SU-DHL-6 (cell line): ENCODE results near the gene ADD2.
"Not testable (repeated sequence)": the region's sequence is repeated elsewhere in the genome, so short reads cannot be mapped to it uniquely, and the experiment has no call there.

Experiments
- H2AFZ ChIP-seq: fragments of 200-600 bp; sonication (generic); 2 replicates; pipeline ENCODE4 v1.6.1; 2014; ENCODE audit warnings: low read depth, mild to moderate bottlenecking, moderate library complexity, mixed read lengths, antibody characterized with exemption, low read length; ENCODE audit not compliant: severe bottlenecking
- H3F3A ChIP-seq: fragments of 200-600 bp; shearing (Covaris generic); 2 replicates; pipeline ENCODE4 v1.6.0; 2016; ENCODE audit warnings: antibody characterized with exemption, mild to moderate bottlenecking; ENCODE audit not compliant: insufficient read depth
- H3K27ac ChIP-seq: fragments of 200-600 bp; sonication (generic); 2 replicates; pipeline ENCODE4 v1.5.1; 2016; ENCODE audit warnings: low read depth, mild to moderate bottlenecking, low read length, moderate library complexity, mixed read lengths
- H3K27me3 ChIP-seq: fragments of 200-600 bp; sonication (generic), shearing (Covaris generic); 2 replicates; pipeline ENCODE4 v1.6.0; 2014; ENCODE audit warnings: mild to moderate bottlenecking, low read length
- H3K36me3 ChIP-seq: fragments of 200-600 bp; sonication (generic); 2 replicates; pipeline ENCODE4 v1.6.1; 2014; ENCODE audit warnings: mild to moderate bottlenecking, low read length, mixed read lengths
- H3K4me2 ChIP-seq: fragments of 300-600, 200-600 bp; shearing (Covaris generic), sonication (generic); 2 replicates; pipeline ENCODE4 v1.6.0; 2014; ENCODE audit warnings: low read length, low read depth, mild to moderate bottlenecking; ENCODE audit not compliant: poor library complexity, severe bottlenecking
- H3K4me3 ChIP-seq: fragments of 200-600 bp; sonication (generic); 2 replicates; pipeline ENCODE4 v1.5.1; 2014; ENCODE audit warnings: antibody characterized with exemption, low read length, mild to moderate bottlenecking, mixed read lengths; ENCODE audit not compliant: insufficient read depth, poor library complexity, severe bottlenecking
- H3K79me2 ChIP-seq: fragments of 200-600 bp; sonication (generic); 2 replicates; pipeline ENCODE4 v1.6.1; 2014; ENCODE audit warnings: mild to moderate bottlenecking, low read length, moderate library complexity; ENCODE audit not compliant: insufficient read depth
- H3K9ac ChIP-seq: fragments of 200-600 bp; sonication (generic); 2 replicates; pipeline ENCODE4 v1.7.0; 2014; ENCODE audit warnings: mild to moderate bottlenecking, low read length
- H3K9me2 ChIP-seq: fragments of 200-600 bp; sonication (generic); replicated peaks from 2 replicates; pipeline ENCODE4 v1.6.1; 2014; ENCODE audit warnings: low read length; ENCODE audit not compliant: insufficient read depth
- H3K9me3 ChIP-seq: fragments of 200-600 bp; sonication (generic); 2 replicates; pipeline ENCODE4 v1.6.1; 2014; ENCODE audit warnings: low read length, mixed read lengths; ENCODE audit not compliant: insufficient read depth
- H4K20me1 ChIP-seq: fragments of 200-600 bp; sonication (generic); 2 replicates; pipeline ENCODE4 v1.6.1; 2014; ENCODE audit warnings: low read depth, mild to moderate bottlenecking, antibody characterized with exemption, low read length, moderate library complexity, mixed read lengths
- CTCF ChIP-seq: fragments of 200-600 bp; sonication (generic); IDR thresholded peaks from one replicate; pipeline ENCODE4 v1.5.1; 2017; ENCODE audit warnings: antibody characterized with exemption, mild to moderate bottlenecking, low read length, moderate library complexity; ENCODE audit not compliant: insufficient read depth, poor library complexity, severe bottlenecking
- EZH2phosphoT487 ChIP-seq: fragments of 200-600 bp; sonication (generic), shearing (Covaris generic); conservative IDR thresholded peaks from 2 replicates; pipeline ENCODE4 v1.6.1; 2018; ENCODE audit warnings: mild to moderate bottlenecking, antibody characterized with exemption, low read length, moderate library complexity, mixed read lengths

Gene ADD2

GRCh38 chr2:70655211-70655610 is 112.8 kb downstream of the ADD2 start:
- not testable (repeated sequence) for H3K79me2 ChIP-seq, H4K20me1 ChIP-seq, H3K9me3 ChIP-seq, H3F3A ChIP-seq, H3K36me3 ChIP-seq, H3K27me3 ChIP-seq, H3K9ac ChIP-seq, H3K27ac ChIP-seq, H3K9me2 ChIP-seq, H2AFZ ChIP-seq, H3K4me3 ChIP-seq, H3K4me2 ChIP-seq
- TF ChIP-seq CTCF = peak; percentile 47

DNA sequence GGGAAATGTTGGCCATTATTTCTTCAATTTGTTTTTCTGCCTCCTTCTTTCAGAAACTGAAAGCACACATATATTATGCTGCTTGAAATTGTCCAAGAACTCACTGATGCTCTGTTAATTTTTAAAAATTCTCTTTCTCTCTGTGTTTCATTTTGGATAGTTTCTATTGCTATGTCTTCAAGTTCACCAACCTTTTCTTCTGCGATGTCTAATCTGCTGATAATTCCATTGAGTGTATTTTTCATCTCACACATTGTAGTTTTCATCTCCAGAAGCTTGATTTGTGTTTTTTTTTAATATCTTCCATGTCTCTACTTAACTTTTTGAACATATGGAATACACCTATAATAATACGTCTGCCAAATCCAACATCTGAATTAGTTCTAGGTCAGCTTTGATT is 116.3 kb downstream of the ADD2 start:
- Histone ChIP-seq H3K27me3 (no peaks in the 10 kb centered on the region), H3K9me2 (no peaks in the 10 kb centered on the region), H3K9me3 (no peaks in the 10 kb centered on the region), H3K79me2 (no peaks in the 10 kb centered on the region), H3K27ac (no peak overlapping the region), H3K9ac (no peak overlapping the region), H3K4me2 (no peak overlapping the region), H3F3A (no peaks in the 10 kb centered on the region), H3K4me3 (no peak overlapping the region), H3K36me3 (no peaks in the 10 kb centered on the region), H4K20me1 (no peaks in the 10 kb centered on the region), H2AFZ (no peak overlapping the region)
- no peak for TF ChIP-seq EZH2phosphoT487
- TF ChIP-seq CTCF = no peak

GRCh38 chr2:70651014-70651413 is 117.0 kb downstream of the ADD2 start:
- Histone ChIP-seq H3K4me2 (no peak overlapping the region), H3K4me3 (no peak overlapping the region), H3K9ac (no peak overlapping the region), H3K9me3 (no peaks in the 10 kb centered on the region), H4K20me1 (no peaks in the 10 kb centered on the region), H3F3A (no peaks in the 10 kb centered on the region), H2AFZ (no peak overlapping the region), H3K79me2 (no peaks in the 10 kb centered on the region), H3K27me3 (no peaks in the 10 kb centered on the region), H3K9me2 (no peaks in the 10 kb centered on the region), H3K27ac (no peak overlapping the region), H3K36me3 (no peaks in the 10 kb centered on the region)
- TF ChIP-seq EZH2phosphoT487 (no peak), CTCF (no peak)

GRCh38 chr2:70648961-70649360 is 119.0 kb downstream of the ADD2 start:
- Histone ChIP-seq H3K36me3 (no peaks in the 10 kb centered on the region), H3K9me3 (no peaks in the 10 kb centered on the region), H3K79me2 (no peaks in the 10 kb centered on the region), H3K4me3 (no peak overlapping the region), H3K27me3 (no peaks in the 10 kb centered on the region), H3F3A (no peaks in the 10 kb centered on the region), H3K27ac (no peak overlapping the region), H2AFZ (no peak overlapping the region), H3K9ac (no peak overlapping the region), H3K4me2 (no peak overlapping the region), H3K9me2 (no peaks in the 10 kb centered on the region), H4K20me1 (no peaks in the 10 kb centered on the region)
- no peak for TF ChIP-seq CTCF
- no peak for TF ChIP-seq EZH2phosphoT487
